ENCODE data around the gene ZNF22. TPM values are rescaled to one million over a fixed set of nuclear protein-coding genes. Genes with fewer than 3 reads are reported as not detected.
A peak's percentile ranks its signal among the peaks of the same experiment; 100 is the strongest.

Gene ZNF22
- total RNA-seq, 4 donors from 2014 or later, result 3.6 to 12.3 (median 8.1) TPM

GRCh38 chr10:45000138-45000751, 478 bp upstream of the ZNF22 start:
- peak; percentile 77 to 84 for DNase-seq
- intact Hi-C loops (cut with DNase I; ENCODE audit: low total_unique reads), result loop anchor here (2.0 to 10.0 kb wide), 5 partner anchors 21 to 1025 kb away; partner anchors contain the start of genes DEPP1 and ZFAND4
- H3K9me3 ChIP-seq, result no peaks in the 10 kb centered on the region
- H3K27ac ChIP-seq, result peak overlapping the region; percentile 72 to 91 (median 82)
- peak; percentile 26 to 39 for ATAC-seq
- TF ChIP-seq POLR2A (IDR thresholded peaks at IDR 0.05) (peak in 1 of 2 donors; percentile 55), CTCF (IDR thresholded peaks at IDR 0.05 in 4 of 5, conservative IDR thresholded peaks at IDR 0.05 in 1 of 5) (no peak)
- peaks cover 38 to 59% of the 10 kb centered on the region in 2 donors for H3K4me1 ChIP-seq
- H3K36me3 ChIP-seq, result peaks cover 0 to 9% of the 10 kb centered on the region in 2 donors
- H3K4me3 ChIP-seq, result peak overlapping the region; percentile 55 to 64 (median 61)
- in situ Hi-C loops (cut with MboI; ENCODE audit: low sequenced_read_pairs in 4 of 4), result no loop called here
- H3K27me3 ChIP-seq, result no peaks in the 10 kb centered on the region

- intact Hi-C loops (cut with DNase I; ENCODE audit: low total_unique reads) (loop anchor here (2.0 to 10.0 kb wide), 5 partner anchors 23 to 1023 kb away; partner anchors contain the start of genes DEPP1 and ZFAND4), in situ Hi-C loops (cut with MboI; ENCODE audit: low sequenced_read_pairs in 4 of 4) (no loop called here)
- ATAC-seq (peak; percentile 86 to 88), DNase-seq (peak; percentile 81 to 88)
- TF ChIP-seq POLR2A (IDR thresholded peaks at IDR 0.05) (peak in 1 of 2 donors; percentile 5), CTCF (IDR thresholded peaks at IDR 0.05 in 4 of 5, conservative IDR thresholded peaks at IDR 0.05 in 1 of 5) (peak in 1 of 5 experiments; percentile 7)
- peak overlapping the region; percentile 72 to 91 (median 82) for H3K27ac ChIP-seq
- H3K4me1 ChIP-seq, result peaks cover 25 to 46% of the 10 kb centered on the region in 2 donors
- no peaks in the 10 kb centered on the region for H3K9me3 ChIP-seq
- peaks cover 0 to 9% of the 10 kb centered on the region in 2 donors for H3K36me3 ChIP-seq
- H3K4me3 ChIP-seq, result peak overlapping the region; percentile 55 to 64 (median 61)
- H3K27me3 ChIP-seq, result no peaks in the 10 kb centered on the region
Observed at GRCh38 chr10:45001381-45002148, 842 bp downstream of the ZNF22 start.

- intact Hi-C loops (cut with DNase I; ENCODE audit: low total_unique reads), result loop anchor here (10.0 kb wide), 4 partner anchors 591 to 1021 kb away; partner anchors contain the start of gene ZFAND4
- no peak for ATAC-seq
Observed at GRCh38 chr10:45003432-45004000, 2.8 kb downstream of the ZNF22 start.

More at GRCh38 chr10:45003432-45004000, 2.8 kb downstream of the ZNF22 start:
- peaks cover 0 to 9% of the 10 kb centered on the region in 2 donors for H3K36me3 ChIP-seq
- no peaks in the 10 kb centered on the region for H3K9me3 ChIP-seq
- H3K4me1 ChIP-seq, result peaks cover 12 to 35% of the 10 kb centered on the region in 2 donors
- no peak for DNase-seq
- no peak overlapping the region for H3K4me3 ChIP-seq
- TF ChIP-seq POLR2A (IDR thresholded peaks at IDR 0.05), result no peak
- no peak for TF ChIP-seq CTCF (IDR thresholded peaks at IDR 0.05 in 4 of 5, conservative IDR thresholded peaks at IDR 0.05 in 1 of 5)
- no peaks in the 10 kb centered on the region for H3K27me3 ChIP-seq
- in situ Hi-C loops (cut with MboI; ENCODE audit: low sequenced_read_pairs in 4 of 4), result no loop called here
- H3K27ac ChIP-seq, result no peak overlapping the region
